A549 (cell line): ENCODE data around the gene MAPK12. TPM values are rescaled to one million over a fixed set of nuclear protein-coding genes. Genes with fewer than 3 reads are reported as not detected.
A peak's percentile ranks its signal among the peaks of the same experiment; 100 is the strongest.

Experiments used
- ATAC-seq, 2 experiments: fragments of 200-7000 bp in 1 of 2; fragments of >200 bp in 1 of 2; cut with Nextera tagmentation in 1 of 2; cut with Tn5 transposase in 1 of 2; 3 replicates each; pipeline versions ENCODE4 v1.8.0 to v1.9.1; 2018 to 2020; ENCODE audit warnings: mild to moderate bottlenecking in 1 of 2, moderate library complexity in 1 of 2
- CTCF ChIA-PET: fragments of 300-600 bp; sonication (Branson Sonifier 250); formaldehyde crosslinking; extraction: SDS; loops from one replicate; lab custom pipeline; 2021; ENCODE audit warnings: antibody characterized with exemption, inconsistent platforms; lab: Yijun Ruan, JAX
- POLR2A ChIA-PET: fragments of 350-600 bp; formaldehyde crosslinking; extraction: SDS; loops from one replicate; lab custom pipeline; 2021; ENCODE audit warnings: antibody characterized with exemption, inconsistent platforms; lab: Yijun Ruan, JAX
- DNase-seq, 2 experiments: peaks; one replicate each; pipeline versions ENCODE4 v3.0.0 to v3.0.0-alpha.2; 2011 to 2016; ENCODE audit warnings: low read depth in 1 of 2, low spot score in 1 of 2
- FAIRE-seq: peaks from 2 replicates; lab custom pipeline; 2011; peaks lifted over from hg19 to GRCh38; lab: Jason Lieb, UNC
- H3K27ac ChIP-seq, 2 experiments: fragments of >200 bp; sonication (Bioruptor Twin); formaldehyde crosslinking; 3 replicates each; pipeline ENCODE4 v1.5.1; 2016 to 2017
- H3K4me1 ChIP-seq: fragments of >200 bp; sonication (Bioruptor Twin); formaldehyde crosslinking; 3 replicates; pipeline ENCODE4 v1.6.1; 2016
- H3K4me2 ChIP-seq: fragments of >200 bp; sonication (Bioruptor Twin); formaldehyde crosslinking; 3 replicates; pipeline ENCODE4 v1.6.1; 2016
- H3K4me3 ChIP-seq: fragments of >200 bp; sonication (Bioruptor Twin); formaldehyde crosslinking; 3 replicates; pipeline ENCODE4 v1.5.1; 2016
- H3K9me3 ChIP-seq: fragments of >200 bp; sonication (Bioruptor Twin); formaldehyde crosslinking; 3 replicates; pipeline ENCODE4 v1.6.1; 2016
- CHD4 ChIP-seq: fragments of 200-600 bp; sonication (generic); IDR thresholded peaks from 2 replicates; pipeline ENCODE4 v1.6.1; 2016; ENCODE audit warnings: antibody characterized with exemption, mild to moderate bottlenecking, borderline replicate concordance
- E2F6 ChIP-seq: IDR thresholded peaks from 2 replicates; pipeline ENCODE4 v1.6.1; 2012; ENCODE audit warnings: low read depth, borderline replicate concordance
- EHMT2 ChIP-seq: fragments of 200-600 bp; sonication (generic); IDR thresholded peaks from 2 replicates; pipeline ENCODE4 v1.6.1; 2016; ENCODE audit warnings: antibody characterized with exemption, low read depth, mild to moderate bottlenecking, moderate library complexity
- ELK1 ChIP-seq: fragments of 150-350 bp; IDR thresholded peaks from 2 replicates; pipeline ENCODE4 v1.6.1; 2014; ENCODE audit warnings: low read depth, mild to moderate bottlenecking, low read length
- ESRRA ChIP-seq: fragments of 150-350 bp; IDR thresholded peaks from 2 replicates; pipeline ENCODE4 v1.6.1; 2014; ENCODE audit warnings: mild to moderate bottlenecking, low read length, borderline replicate concordance
- FOSB ChIP-seq: fragments of 250-450 bp; sonication (Bioruptor Pico); IDR thresholded peaks from 2 replicates; pipeline ENCODE4 v1.5.0; 2020; ENCODE audit warnings: mild to moderate bottlenecking, moderate library complexity
- GATA3 ChIP-seq: IDR thresholded peaks from 2 replicates; pipeline ENCODE4 v1.6.1; 2012; ENCODE audit warnings: borderline replicate concordance
- HEYL ChIP-seq: fragments of 250-450 bp; sonication (Bioruptor Pico); IDR thresholded peaks from 2 replicates; pipeline ENCODE4 v1.8.0; 2021; ENCODE audit warnings: mild to moderate bottlenecking, moderate library complexity
- HOXB5 ChIP-seq: fragments of 250-450 bp; sonication (Bioruptor Pico); IDR thresholded peaks from 2 replicates; pipeline ENCODE4 v1.5.0; 2020; ENCODE audit warnings: mild to moderate bottlenecking, moderate library complexity
- KDM1A ChIP-seq: fragments of 200-600 bp; sonication (generic); IDR thresholded peaks from 2 replicates; pipeline ENCODE4 v1.6.1; 2016; ENCODE audit warnings: low read depth, mild to moderate bottlenecking
- MAZ ChIP-seq: fragments of 150-350 bp; IDR thresholded peaks from 2 replicates; pipeline ENCODE4 v1.6.1; 2014; ENCODE audit warnings: antibody characterized with exemption, low read depth, low read length, borderline replicate concordance
- MYC ChIP-seq: IDR thresholded peaks from 2 replicates; pipeline ENCODE4 v1.6.1; 2012; ENCODE audit warnings: mild to moderate bottlenecking, inconsistent platforms, low read length, improper control_type of control experiment, borderline replicate concordance
- PBX3 ChIP-seq: IDR thresholded peaks from 2 replicates; pipeline ENCODE4 v1.6.1; 2012
- RNF2 ChIP-seq: fragments of 200-600 bp; sonication (generic); IDR thresholded peaks from 2 replicates; pipeline ENCODE4 v1.6.1; 2016; ENCODE audit warnings: low read depth, mild to moderate bottlenecking, antibody characterized with exemption, moderate library complexity, borderline replicate concordance
- SMC3 ChIP-seq: fragments of >200 bp; sonication (Bioruptor Twin); formaldehyde crosslinking; IDR thresholded peaks from 3 replicates; pipeline ENCODE4 v1.6.1; 2018; ENCODE audit warnings: inconsistent platforms
- ZNF302 ChIP-seq: fragments of 250-450 bp; sonication (Bioruptor Pico); IDR thresholded peaks from 2 replicates; pipeline ENCODE4 v1.9.0; 2021; ENCODE audit warnings: inconsistent platforms, mild to moderate bottlenecking, moderate library complexity
- WGBS: methylation state at CpG from one replicate; pipeline ENCODE4 v1.1.6; 2017; ENCODE audit errors: missing lambda C conversion rate; 5-methylcytosine and 5-hydroxymethylcytosine counted together
- polyA plus RNA-seq, 4 experiments: library from polyadenylated mRNA; depleted of rRNA in 3 of 4; stranded (reverse); fragments of >200 nt; fragmentation: RNase III in 1 of 4; extraction: RNeasy Plus Mini Kit Qiagen cat#74134 plus additional on column Dnase treatment in 1 of 4; gene quantifications; 2 replicates in 3 of 4; 3 replicates in 1 of 4; pipeline ENCODE4 v1.2.3, GENCODE V29; 2011 to 2017

The MAPK12 gene
- polyA plus RNA-seq, 2 of the 4 experiments (the other 2 are of a cell fraction), result 12.5 to 25.8 TPM

GRCh38 chr22:50220603-50221409, 40.7 kb downstream of the MAPK12 start:
- Histone ChIP-seq H3K4me3 (no peak overlapping the region), H3K4me2 (no peak overlapping the region), H3K9me3 (no peaks in the 10 kb centered on the region), H3K27ac (no peak overlapping the region)
- ChIA-PET CTCF (interaction anchor here (0.7 to 1.5 kb wide), 5 partner anchors 10 to 173 kb away, joined by 3 to 5 read pairs (median 3); no protein-coding TSS in a partner anchor), POLR2A (no interaction called here)
- no peak for FAIRE-seq
- 95% methylated on average over 31 of the region's 45 CpGs for WGBS
- ATAC-seq, result no peak
- DNase-seq, result no peak
- no peak for TF ChIP-seq HOXB5 (CRISPR knock-in tag)
- TF ChIP-seq MYC, result no peak
- TF ChIP-seq KDM1A, result no peak
- no peak for TF ChIP-seq HEYL (CRISPR knock-in tag)
- TF ChIP-seq MAZ, result no peak
- no peak for TF ChIP-seq ZNF302
- TF ChIP-seq ELK1, result no peak
- TF ChIP-seq, all 56 proteins: peak for 0
- no peaks in the 10 kb centered on the region for H3K4me1 ChIP-seq

GRCh38 chr22:50219800-50220602, 41.5 kb downstream of the MAPK12 start:
- no peak for FAIRE-seq
- no peak overlapping the region for H3K4me2 ChIP-seq
- TF ChIP-seq GATA3, result no peak
- no peak for TF ChIP-seq EHMT2
- no peak for TF ChIP-seq SMC3
- TF ChIP-seq FOSB (CRISPR knock-in tag), result no peak
- no peak for TF ChIP-seq PBX3
- TF ChIP-seq, all 56 proteins: peak for 0
- CTCF ChIA-PET, result interaction anchor here (0.7 to 1.5 kb wide), 4 partner anchors 16 to 73 kb away, joined by 3 to 5 read pairs (median 4); no protein-coding TSS in a partner anchor
- H3K4me1 ChIP-seq, result no peaks in the 10 kb centered on the region
- no peak overlapping the region for H3K27ac ChIP-seq
- ATAC-seq (no peak), DNase-seq (no peak)
- H3K9me3 ChIP-seq, result no peaks in the 10 kb centered on the region
- 96% methylated on average over 11 of the region's 25 CpGs for WGBS
- POLR2A ChIA-PET, result no interaction called here
- no peak overlapping the region for H3K4me3 ChIP-seq

- H3K4me3 ChIP-seq, result no peak overlapping the region
- no peaks in the 10 kb centered on the region for H3K9me3 ChIP-seq
- ATAC-seq (peak in 1 of 2 experiments; percentile 53; a peak in 4 of 6 replicates), DNase-seq (peak in 1 of 2 experiments; percentile 42), FAIRE-seq (no peak)
- ChIA-PET CTCF (interaction anchor here (0.9 to 1.1 kb wide), 3 partner anchors 70 to 289 kb away, joined by 3 to 4 read pairs (median 3); no protein-coding TSS in a partner anchor), POLR2A (no interaction called here)
- H3K4me2 ChIP-seq, result no peak overlapping the region
- TF ChIP-seq GATA3, result no peak
- TF ChIP-seq E2F6, result no peak
- no peak for TF ChIP-seq ESRRA
- TF ChIP-seq RNF2, result no peak
- no peak for TF ChIP-seq CHD4
- no peak overlapping the region for H3K27ac ChIP-seq
- H3K4me1 ChIP-seq, result no peaks in the 10 kb centered on the region
- WGBS, result 89% methylated on average over 28 of the region's 42 CpGs
Measured at GRCh38 chr22:50218996-50219727, 42.3 kb downstream of the MAPK12 start.
